HepG2 (cell line): ENCODE data around the gene COX6A2. TPM values are rescaled to one million over a fixed set of nuclear protein-coding genes. Genes with fewer than 3 reads are reported as not detected.

Experiments
- ATAC-seq: fragments of 200-7000 bp; cut with Tn5 transposase; 3 replicates; pipeline ENCODE4 v1.9.1; 2020; ENCODE audit warnings: mild to moderate bottlenecking, moderate library complexity
- BruUV-seq: library from RNA; stranded (reverse); fragments of 400-500 nt; replicated peaks from 2 replicates; lab custom pipeline; 2021; lab: Mats Ljungman, UMichigan
- CTCF ChIA-PET: fragments of 300-600 bp; formaldehyde crosslinking; extraction: SDS; loops from one replicate; lab custom pipeline; 2021; ENCODE audit warnings: low total read pairs, inconsistent platforms, low intra/inter-chr PET ratio; lab: Yijun Ruan, JAX
- POLR2A ChIA-PET: fragments of 350-600 bp; sonication (Branson Sonifier 250); formaldehyde crosslinking; loops from one replicate; lab custom pipeline; 2020; ENCODE audit warnings: antibody characterized with exemption, inconsistent platforms; lab: Yijun Ruan, JAX
- DNase-seq: peaks from one replicate; pipeline ENCODE4 v3.0.0-alpha.2; 2015; ENCODE audit warnings: low spot score
- FAIRE-seq: peaks from 3 replicates; lab custom pipeline; 2011; peaks lifted over from hg19 to GRCh38; lab: Jason Lieb, UNC
- H2AFZ ChIP-seq: one replicate; pipeline ENCODE4 v1.6.1; 2011; ENCODE audit warnings: low read length, inconsistent platforms
- H3K27ac ChIP-seq: fragments of 300-600 bp; 3 replicates; pipeline ENCODE4 v1.8.0; 2011; ENCODE audit warnings: mixed run types, mild to moderate bottlenecking, mixed read lengths, low read length, inconsistent platforms; ENCODE audit not compliant: insufficient read depth; ENCODE audit errors: extremely low read length
- H3K27me3 ChIP-seq, 2 experiments: fragments of 200-600 bp in 1 of 2; 2 replicates in 1 of 2; 3 replicates in 1 of 2; pipeline versions ENCODE4 v1.6.0 to v1.8.0; 2011; ENCODE audit warnings: low read length in 2 of 2, mild to moderate bottlenecking in 2 of 2, moderate library complexity in 2 of 2, inconsistent platforms in 1 of 2; ENCODE audit not compliant: insufficient read depth in 2 of 2, control insufficient read depth in 1 of 2
- H3K36me3 ChIP-seq, 2 experiments: fragments of 200-600 bp in 1 of 2; replicated peaks in 1 of 2; 2 replicates in 1 of 2; 3 replicates in 1 of 2; pipeline versions ENCODE4 v1.5.1 to v1.8.0; 2011; ENCODE audit warnings: low read length in 2 of 2, inconsistent platforms in 1 of 2; ENCODE audit not compliant: insufficient read depth in 2 of 2, control insufficient read depth in 1 of 2
- H3K4me1 ChIP-seq: 2 replicates; pipeline ENCODE4 v1.5.1; 2012; ENCODE audit warnings: low read length, inconsistent platforms; ENCODE audit not compliant: insufficient read depth
- H3K4me2 ChIP-seq: 2 replicates; pipeline ENCODE4 v1.6.0; 2011; ENCODE audit warnings: low read depth, low read length, inconsistent platforms
- H3K4me3 ChIP-seq, 3 experiments: fragments of 200-600 bp in 1 of 3; sonication (generic), shearing (Covaris generic) in 1 of 3; replicated peaks in 1 of 3; 2 replicates each; pipeline ENCODE4 v1.5.1; 2011 to 2016; ENCODE audit warnings: low read length in 3 of 3, inconsistent platforms in 2 of 3, low read depth in 2 of 3, mild to moderate bottlenecking in 2 of 3, control low read depth in 1 of 3, mixed read lengths in 1 of 3; ENCODE audit not compliant: insufficient read depth in 1 of 3
- H3K79me2 ChIP-seq: one replicate; pipeline ENCODE4 v1.6.1; 2011; ENCODE audit warnings: low read length, inconsistent platforms; ENCODE audit not compliant: insufficient read depth
- H3K9ac ChIP-seq: 2 replicates; pipeline ENCODE4 v1.6.0; 2011; ENCODE audit warnings: mild to moderate bottlenecking, low read depth, low read length, inconsistent platforms; ENCODE audit not compliant: insufficient read depth
- H3K9me3 ChIP-seq: 2 replicates; pipeline ENCODE4 v1.5.1; 2012; ENCODE audit warnings: mild to moderate bottlenecking, low read length
- H4K20me1 ChIP-seq: 2 replicates; pipeline ENCODE4 v1.6.0; 2011; ENCODE audit warnings: inconsistent platforms, mild to moderate bottlenecking, low read length, moderate library complexity; ENCODE audit not compliant: insufficient read depth
- ADNP ChIP-seq: sonication (generic); formaldehyde crosslinking; IDR thresholded peaks from 2 replicates; pipeline ENCODE4 v1.4.0; 2020; ENCODE audit warnings: missing genetic modification reagents
- HMGXB3 ChIP-seq: sonication (generic); formaldehyde crosslinking; IDR thresholded peaks from 2 replicates; pipeline ENCODE4 v1.4.0; 2020; ENCODE audit warnings: missing genetic modification reagents, borderline replicate concordance
- HNRNPK ChIP-seq: fragments of 200-400 bp; formaldehyde crosslinking; IDR thresholded peaks from 2 replicates; pipeline ENCODE4 v1.6.1; 2018; ENCODE audit warnings: low read length, low read depth, moderate library complexity, mild to moderate bottlenecking; ENCODE audit not compliant: poor library complexity, severe bottlenecking
- HOXA3 ChIP-seq: sonication (generic); formaldehyde crosslinking; IDR thresholded peaks from 2 replicates; pipeline ENCODE4 v1.5.0; 2020; ENCODE audit warnings: missing genetic modification reagents
- NR2F1 ChIP-seq, 2 experiments: fragments of 450-650 bp in 1 of 2; formaldehyde crosslinking in 1 of 2; IDR thresholded peaks; 2 replicates each; pipeline versions ENCODE4 v1.5.0 to v1.6.1; 2016 to 2020; ENCODE audit warnings: mild to moderate bottlenecking in 1 of 2, missing compliant biosample characterization in 1 of 2, missing genetic modification reagents in 1 of 2, moderate library complexity in 1 of 2
- PHF21A ChIP-seq: sonication (generic); formaldehyde crosslinking; IDR thresholded peaks from 2 replicates; pipeline ENCODE4 v1.5.0; 2020; ENCODE audit warnings: mild to moderate bottlenecking, missing genetic modification reagents
- RAD21 ChIP-seq: fragments of 450-650 bp; formaldehyde crosslinking; IDR thresholded peaks from 2 replicates; pipeline ENCODE4 v1.5.0; 2020; ENCODE audit warnings: mild to moderate bottlenecking
- ZNF576 ChIP-seq: sonication (generic); formaldehyde crosslinking; IDR thresholded peaks from 2 replicates; pipeline ENCODE4 v1.4.0; 2020; ENCODE audit warnings: mild to moderate bottlenecking, missing genetic modification reagents
- WGBS: methylation state at CpG from one replicate; pipeline ENCODE4 v1.1.6; 2017; ENCODE audit warnings: low lambda C conversion rate; 5-methylcytosine and 5-hydroxymethylcytosine counted together
- in situ Hi-C: cut with HindIII; loops from 2 replicates; pipeline ENCODE4 v1.10.0; 2017; ENCODE audit warnings: low pct_unique_long_range_greater_than_20kb; ENCODE audit not compliant: extremely low pct_ligation_motif_present
- intact Hi-C: fragments of 100-400 bp; cut with micrococcal nuclease; formaldehyde crosslinking; loops from one replicate; pipeline ENCODE4 v1.10.0; 2022; ENCODE audit not compliant: unreplicated experiment
- polyA plus RNA-seq, 8 experiments: library from polyadenylated mRNA; depleted of rRNA in 3 of 8; stranded (reverse) in 7 of 8; unstranded in 1 of 8; fragments of >200 nt; fragmentation: Illumina TruSeq in 4 of 8; extraction: Trizol in 4 of 8; gene quantifications; 2 replicates each; pipeline versions ENCODE4 v1.2.1 to v1.2.3, GENCODE V29; 2011 to 2016; ENCODE audit warnings: low read depth in 4 of 8, missing spikeins in 1 of 8, mixed read lengths in 1 of 8; ENCODE audit not compliant: insufficient read depth in 1 of 8
- total RNA-seq, 5 experiments: library from RNA; depleted of rRNA; stranded (reverse); fragments of >200 nt; fragmentation: Illumina TruSeq; extraction: Trizol; gene quantifications; 2 replicates each; pipeline ENCODE4 v1.2.3, GENCODE V29; 2016; ENCODE audit warnings: low read depth in 1 of 5
- TF ChIP-seq, protein P1 (sequence below): sonication (generic); formaldehyde crosslinking; IDR thresholded peaks from 2 replicates; pipeline ENCODE4 v1.5.0; 2020; ENCODE audit warnings: missing genetic modification reagents
- TF ChIP-seq, protein P2 (sequence below): sonication (generic); formaldehyde crosslinking; IDR thresholded peaks from 2 replicates; pipeline ENCODE4 v1.4.0; 2020; ENCODE audit warnings: mild to moderate bottlenecking, missing genetic modification reagents
- TF ChIP-seq, protein P3 (sequence below): sonication (generic); formaldehyde crosslinking; IDR thresholded peaks from 2 replicates; pipeline ENCODE4 v1.4.0; 2020; ENCODE audit warnings: mild to moderate bottlenecking, missing genetic modification reagents
- TF ChIP-seq, protein P4 (sequence below): sonication (generic); formaldehyde crosslinking; IDR thresholded peaks from 2 replicates; pipeline ENCODE4 v1.5.0; 2020; ENCODE audit warnings: mild to moderate bottlenecking, missing genetic modification reagents, moderate library complexity

The COX6A2 gene
- total and polyA plus RNA-seq, 2 of the 13 experiments (the other 11 are each of a cell fraction or from before 2014, with no cell fraction given) = not detected

GRCh38 chr16:31461201-31461920 is 33.2 kb upstream of the COX6A2 start (continued):
- TF ChIP-seq, protein P1, sequence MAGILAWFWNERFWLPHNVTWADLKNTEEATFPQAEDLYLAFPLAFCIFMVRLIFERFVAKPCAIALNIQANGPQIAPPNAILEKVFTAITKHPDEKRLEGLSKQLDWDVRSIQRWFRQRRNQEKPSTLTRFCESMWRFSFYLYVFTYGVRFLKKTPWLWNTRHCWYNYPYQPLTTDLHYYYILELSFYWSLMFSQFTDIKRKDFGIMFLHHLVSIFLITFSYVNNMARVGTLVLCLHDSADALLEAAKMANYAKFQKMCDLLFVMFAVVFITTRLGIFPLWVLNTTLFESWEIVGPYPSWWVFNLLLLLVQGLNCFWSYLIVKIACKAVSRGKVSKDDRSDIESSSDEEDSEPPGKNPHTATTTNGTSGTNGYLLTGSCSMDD (CRISPR knock-in tag) = no peak
- no peak for TF ChIP-seq NR2F1 (CRISPR knock-in tag; IDR thresholded peaks at IDR 0.05)
- TF ChIP-seq PHF21A (CRISPR knock-in tag) = no peak

DNA sequence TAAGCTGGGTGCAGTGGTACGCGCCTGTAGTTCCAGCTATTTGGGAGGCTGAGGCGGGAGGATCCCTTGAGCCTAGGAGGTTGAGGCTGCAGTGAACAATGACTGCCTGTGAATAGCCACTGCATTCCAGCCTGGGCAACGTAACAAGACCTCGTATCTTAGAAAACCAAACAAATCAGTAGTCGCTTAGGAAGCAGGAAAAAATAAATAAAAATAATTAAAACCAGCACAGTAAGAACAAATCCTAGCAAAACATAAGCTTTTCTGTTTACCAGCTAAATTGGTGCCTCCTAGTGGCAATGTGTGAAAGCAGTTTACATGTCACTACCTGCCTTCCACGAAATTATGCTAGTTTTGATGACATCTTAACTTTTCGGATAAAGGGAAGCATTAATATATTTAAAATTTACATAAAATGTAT is 32.4 kb upstream of the COX6A2 start:
- no peak overlapping the region for H3K9ac ChIP-seq
- peak overlapping the region; percentile 81 for H3K4me2 ChIP-seq
- TSS peak; percentile 62 for BruUV-seq
- DNase-seq (peak; percentile 54), FAIRE-seq (no peak), ATAC-seq (no peak)
- peak overlapping the region; percentile 58 to 72 (median 61) for H3K4me3 ChIP-seq
- CTCF ChIA-PET = no interaction called here
- in situ Hi-C loops = no loop called here
- peaks cover 35% of the 10 kb centered on the region for H3K4me1 ChIP-seq
- H3K79me2 ChIP-seq = peaks cover 38% of the 10 kb centered on the region
- intact Hi-C loops = no loop called here
- no peak overlapping the region for H2AFZ ChIP-seq
- peaks cover 28 to 42% of the 10 kb centered on the region in 2 experiments for H3K36me3 ChIP-seq
- H3K9me3 ChIP-seq = no peaks in the 10 kb centered on the region
- no peaks in the 10 kb centered on the region; a peak in 1 of 5 replicates for H3K27me3 ChIP-seq
- no peak overlapping the region for H3K27ac ChIP-seq
- POLR2A ChIA-PET = interaction anchor here (1.0 to 8.3 kb wide), 13 partner anchors 8 to 343 kb away, joined by 3 to 110 read pairs (median 8); partner anchors contain the start of genes FUS, PYCARD, RUSF1 and TGFB1I1
- WGBS = 80% methylated on average over 8 of the region's 8 CpGs
- peaks cover 36% of the 10 kb centered on the region for H4K20me1 ChIP-seq
- TF ChIP-seq, protein P2, sequence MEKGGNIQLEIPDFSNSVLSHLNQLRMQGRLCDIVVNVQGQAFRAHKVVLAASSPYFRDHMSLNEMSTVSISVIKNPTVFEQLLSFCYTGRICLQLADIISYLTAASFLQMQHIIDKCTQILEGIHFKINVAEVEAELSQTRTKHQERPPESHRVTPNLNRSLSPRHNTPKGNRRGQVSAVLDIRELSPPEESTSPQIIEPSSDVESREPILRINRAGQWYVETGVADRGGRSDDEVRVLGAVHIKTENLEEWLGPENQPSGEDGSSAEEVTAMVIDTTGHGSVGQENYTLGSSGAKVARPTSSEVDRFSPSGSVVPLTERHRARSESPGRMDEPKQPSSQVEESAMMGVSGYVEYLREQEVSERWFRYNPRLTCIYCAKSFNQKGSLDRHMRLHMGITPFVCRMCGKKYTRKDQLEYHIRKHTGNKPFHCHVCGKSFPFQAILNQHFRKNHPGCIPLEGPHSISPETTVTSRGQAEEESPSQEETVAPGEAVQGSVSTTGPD (CRISPR knock-in tag) = no peak
- no peak for TF ChIP-seq ADNP (CRISPR knock-in tag)
- no peak for TF ChIP-seq ZNF576 (CRISPR knock-in tag)
- no peak for TF ChIP-seq HMGXB3 (CRISPR knock-in tag)
- TF ChIP-seq, protein P3, sequence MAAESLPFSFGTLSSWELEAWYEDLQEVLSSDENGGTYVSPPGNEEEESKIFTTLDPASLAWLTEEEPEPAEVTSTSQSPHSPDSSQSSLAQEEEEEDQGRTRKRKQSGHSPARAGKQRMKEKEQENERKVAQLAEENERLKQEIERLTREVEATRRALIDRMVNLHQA (CRISPR knock-in tag) = no peak
- no peak for TF ChIP-seq HNRNPK
- TF ChIP-seq HOXA3 (CRISPR knock-in tag) = no peak
- TF ChIP-seq RAD21 (CRISPR knock-in tag) = peak; percentile 22; the same call in 1 of the 2 replicates
- TF ChIP-seq, protein P4, sequence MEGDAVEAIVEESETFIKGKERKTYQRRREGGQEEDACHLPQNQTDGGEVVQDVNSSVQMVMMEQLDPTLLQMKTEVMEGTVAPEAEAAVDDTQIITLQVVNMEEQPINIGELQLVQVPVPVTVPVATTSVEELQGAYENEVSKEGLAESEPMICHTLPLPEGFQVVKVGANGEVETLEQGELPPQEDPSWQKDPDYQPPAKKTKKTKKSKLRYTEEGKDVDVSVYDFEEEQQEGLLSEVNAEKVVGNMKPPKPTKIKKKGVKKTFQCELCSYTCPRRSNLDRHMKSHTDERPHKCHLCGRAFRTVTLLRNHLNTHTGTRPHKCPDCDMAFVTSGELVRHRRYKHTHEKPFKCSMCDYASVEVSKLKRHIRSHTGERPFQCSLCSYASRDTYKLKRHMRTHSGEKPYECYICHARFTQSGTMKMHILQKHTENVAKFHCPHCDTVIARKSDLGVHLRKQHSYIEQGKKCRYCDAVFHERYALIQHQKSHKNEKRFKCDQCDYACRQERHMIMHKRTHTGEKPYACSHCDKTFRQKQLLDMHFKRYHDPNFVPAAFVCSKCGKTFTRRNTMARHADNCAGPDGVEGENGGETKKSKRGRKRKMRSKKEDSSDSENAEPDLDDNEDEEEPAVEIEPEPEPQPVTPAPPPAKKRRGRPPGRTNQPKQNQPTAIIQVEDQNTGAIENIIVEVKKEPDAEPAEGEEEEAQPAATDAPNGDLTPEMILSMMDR (CRISPR knock-in tag) = peak; percentile 45
